Measurements from ENCODE around the gene IL11RA. TPM values are rescaled to one million over a fixed set of nuclear protein-coding genes. Genes with fewer than 3 reads are reported as not detected.

Gene IL11RA
- total RNA-seq, 1 donor from 2014 or later, result 22.2 TPM

- H2AFZ ChIP-seq (ENCODE audit: low read depth, low read length), result no peak overlapping the region
- Mint-ChIP-seq H3K27ac (ENCODE audit: unreplicated experiment) (no peak overlapping the region), H3K27me3 (ENCODE audit: low read depth, unreplicated experiment) (no peaks in the 10 kb centered on the region), H3K4me1 (ENCODE audit: low read depth, unreplicated experiment) (peaks cover 11% of the 10 kb centered on the region), H3K4me3 (ENCODE audit: unreplicated experiment) (no peak overlapping the region), H3K36me3 (ENCODE audit: low read depth, unreplicated experiment) (peaks cover 4% of the 10 kb centered on the region), H3K9me3 (ENCODE audit: unreplicated experiment) (no peaks in the 10 kb centered on the region)
- no peak overlapping the region for H3K4me2 ChIP-seq (ENCODE audit: low read length)
- H3K4me1 ChIP-seq (ENCODE audit: insufficient read depth, low read length), result peaks cover 16% of the 10 kb centered on the region
- TF ChIP-seq, protein P1, sequence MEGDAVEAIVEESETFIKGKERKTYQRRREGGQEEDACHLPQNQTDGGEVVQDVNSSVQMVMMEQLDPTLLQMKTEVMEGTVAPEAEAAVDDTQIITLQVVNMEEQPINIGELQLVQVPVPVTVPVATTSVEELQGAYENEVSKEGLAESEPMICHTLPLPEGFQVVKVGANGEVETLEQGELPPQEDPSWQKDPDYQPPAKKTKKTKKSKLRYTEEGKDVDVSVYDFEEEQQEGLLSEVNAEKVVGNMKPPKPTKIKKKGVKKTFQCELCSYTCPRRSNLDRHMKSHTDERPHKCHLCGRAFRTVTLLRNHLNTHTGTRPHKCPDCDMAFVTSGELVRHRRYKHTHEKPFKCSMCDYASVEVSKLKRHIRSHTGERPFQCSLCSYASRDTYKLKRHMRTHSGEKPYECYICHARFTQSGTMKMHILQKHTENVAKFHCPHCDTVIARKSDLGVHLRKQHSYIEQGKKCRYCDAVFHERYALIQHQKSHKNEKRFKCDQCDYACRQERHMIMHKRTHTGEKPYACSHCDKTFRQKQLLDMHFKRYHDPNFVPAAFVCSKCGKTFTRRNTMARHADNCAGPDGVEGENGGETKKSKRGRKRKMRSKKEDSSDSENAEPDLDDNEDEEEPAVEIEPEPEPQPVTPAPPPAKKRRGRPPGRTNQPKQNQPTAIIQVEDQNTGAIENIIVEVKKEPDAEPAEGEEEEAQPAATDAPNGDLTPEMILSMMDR (IDR thresholded peaks at IDR 0.05; ENCODE audit: insufficient read depth, low read depth, low read length), result no peak
- no peak for TF ChIP-seq EZH2 (IDR thresholded peaks at IDR 0.05; ENCODE audit: insufficient read depth, low read length)
- no peak overlapping the region for H3K27ac ChIP-seq (ENCODE audit: low read depth, low read length)
- H3K36me3 ChIP-seq (ENCODE audit: insufficient read depth, low read length), result no peaks in the 10 kb centered on the region
- peaks cover 8% of the 10 kb centered on the region for H3K79me2 ChIP-seq (ENCODE audit: insufficient read depth, low read length)
- FAIRE-seq, result no peak
- peaks cover 4% of the 10 kb centered on the region for H4K20me1 ChIP-seq (ENCODE audit: insufficient read depth, low read length)
- H3K27me3 ChIP-seq (ENCODE audit: insufficient read depth, low read length), result no peaks in the 10 kb centered on the region
- H3K9me3 ChIP-seq (ENCODE audit: insufficient read depth, low read depth, low read length), result no peaks in the 10 kb centered on the region
- H3K9ac ChIP-seq (ENCODE audit: low read length), result no peak overlapping the region
- no peak for DNase-seq (ENCODE audit: low read depth)
- no peak overlapping the region for H3K4me3 ChIP-seq (ENCODE audit: insufficient read depth, low read depth, low read length)
These were observed 7.1 kb upstream of the IL11RA start for GRCh38 chr9:34644766-34645314.

DNA sequence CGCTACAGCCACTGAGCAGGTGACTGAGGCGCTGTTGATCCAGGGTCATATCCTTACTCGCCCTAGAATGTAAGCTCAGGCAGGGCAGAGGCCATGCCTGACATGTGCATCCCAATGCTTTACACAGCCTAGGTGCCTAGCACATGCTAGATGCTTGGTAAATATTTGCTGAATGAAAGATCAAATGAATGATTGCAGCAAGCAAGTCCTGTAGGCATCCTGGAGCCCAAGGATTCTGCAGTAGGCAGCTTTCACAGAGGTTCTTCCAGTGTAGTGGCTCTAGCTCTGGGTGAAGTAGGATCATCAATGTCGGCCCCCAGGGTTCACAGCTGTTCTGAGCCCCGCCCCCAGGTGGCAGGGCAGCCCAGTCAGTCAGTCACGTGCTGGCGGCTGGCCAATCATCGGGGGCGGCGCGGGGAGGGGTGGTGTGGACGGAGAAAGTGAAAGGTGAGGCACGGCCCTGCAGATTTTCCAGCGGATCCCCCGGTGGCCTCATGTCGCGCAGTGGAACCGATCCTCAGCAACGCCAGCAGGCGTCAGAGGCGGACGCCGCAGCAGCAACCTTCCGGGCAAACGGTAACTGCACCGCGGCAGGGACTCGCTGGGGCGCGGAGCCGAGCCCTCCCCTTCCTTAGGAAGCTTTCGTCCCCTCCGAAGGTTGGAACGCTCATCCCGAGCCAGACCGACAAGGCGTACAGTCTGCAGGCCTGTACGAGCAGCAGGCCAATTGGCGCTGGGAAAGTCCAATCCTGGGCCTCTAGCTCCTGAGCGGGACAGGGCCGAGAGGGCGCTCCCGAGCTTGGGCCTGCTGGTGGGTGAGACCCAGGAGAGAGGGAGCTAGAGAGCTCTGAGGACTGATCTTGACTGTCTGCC is 5.5 kb upstream of the IL11RA start, which contains the start of gene GALT:
GALT (plus strand) TSS at position 465 of the 873 bp plus-strand sequence; CDS start at position 495, 30 bp downstream.
- peak within 1 kb of the TSS; percentile 54 for H3K27ac ChIP-seq (ENCODE audit: low read depth, low read length)
- H4K20me1 ChIP-seq (ENCODE audit: insufficient read depth, low read length), result peaks cover 4% of the 10 kb centered on the region
- DNase-seq (ENCODE audit: low read depth) (peak; percentile 73), FAIRE-seq (peak; percentile 17)
- TF ChIP-seq, protein P1 (IDR thresholded peaks at IDR 0.05; ENCODE audit: insufficient read depth, low read depth, low read length), result no peak
- no peak for TF ChIP-seq EZH2 (IDR thresholded peaks at IDR 0.05; ENCODE audit: insufficient read depth, low read length)
- H3K4me2 ChIP-seq (ENCODE audit: low read length), result peak within 1 kb of the TSS; percentile 99
- H3K9me3 ChIP-seq (ENCODE audit: insufficient read depth, low read depth, low read length), result no peaks in the 10 kb centered on the region
- no peaks in the 10 kb centered on the region for H3K27me3 ChIP-seq (ENCODE audit: insufficient read depth, low read length)
- Mint-ChIP-seq H3K9me3 (ENCODE audit: unreplicated experiment) (no peaks in the 10 kb centered on the region), H3K4me3 (ENCODE audit: unreplicated experiment) (peak within 1 kb of the TSS; percentile 90), H3K4me1 (ENCODE audit: low read depth, unreplicated experiment) (peaks cover 15% of the 10 kb centered on the region), H3K27me3 (ENCODE audit: low read depth, unreplicated experiment) (no peaks in the 10 kb centered on the region), H3K36me3 (ENCODE audit: low read depth, unreplicated experiment) (peaks cover 4% of the 10 kb centered on the region), H3K27ac (ENCODE audit: unreplicated experiment) (peak within 1 kb of the TSS; percentile 34)
- H3K4me3 ChIP-seq (ENCODE audit: insufficient read depth, low read depth, low read length), result peak within 1 kb of the TSS; percentile 85
- H3K79me2 ChIP-seq (ENCODE audit: insufficient read depth, low read length), result peaks cover 8% of the 10 kb centered on the region
- H3K9ac ChIP-seq (ENCODE audit: low read length), result peak within 1 kb of the TSS; percentile 89
- no peaks in the 10 kb centered on the region for H3K36me3 ChIP-seq (ENCODE audit: insufficient read depth, low read length)
- H3K4me1 ChIP-seq (ENCODE audit: insufficient read depth, low read length), result peaks cover 21% of the 10 kb centered on the region
- H2AFZ ChIP-seq (ENCODE audit: low read depth, low read length), result peak within 1 kb of the TSS; percentile 99
